ENCODE measurements around the gene DCANP1.

GRCh38 chr5:135481387-135481786 is 34.2 kb upstream of the DCANP1 start:
- no peak for TF ChIP-seq POLR2A (IDR thresholded peaks at IDR 0.05)
- TF ChIP-seq, protein P1, sequence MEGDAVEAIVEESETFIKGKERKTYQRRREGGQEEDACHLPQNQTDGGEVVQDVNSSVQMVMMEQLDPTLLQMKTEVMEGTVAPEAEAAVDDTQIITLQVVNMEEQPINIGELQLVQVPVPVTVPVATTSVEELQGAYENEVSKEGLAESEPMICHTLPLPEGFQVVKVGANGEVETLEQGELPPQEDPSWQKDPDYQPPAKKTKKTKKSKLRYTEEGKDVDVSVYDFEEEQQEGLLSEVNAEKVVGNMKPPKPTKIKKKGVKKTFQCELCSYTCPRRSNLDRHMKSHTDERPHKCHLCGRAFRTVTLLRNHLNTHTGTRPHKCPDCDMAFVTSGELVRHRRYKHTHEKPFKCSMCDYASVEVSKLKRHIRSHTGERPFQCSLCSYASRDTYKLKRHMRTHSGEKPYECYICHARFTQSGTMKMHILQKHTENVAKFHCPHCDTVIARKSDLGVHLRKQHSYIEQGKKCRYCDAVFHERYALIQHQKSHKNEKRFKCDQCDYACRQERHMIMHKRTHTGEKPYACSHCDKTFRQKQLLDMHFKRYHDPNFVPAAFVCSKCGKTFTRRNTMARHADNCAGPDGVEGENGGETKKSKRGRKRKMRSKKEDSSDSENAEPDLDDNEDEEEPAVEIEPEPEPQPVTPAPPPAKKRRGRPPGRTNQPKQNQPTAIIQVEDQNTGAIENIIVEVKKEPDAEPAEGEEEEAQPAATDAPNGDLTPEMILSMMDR (IDR thresholded peaks at IDR 0.05) = no peak

Data from testis (tissue), 2 donors.